Neuronal stem cell (in vitro differentiated cells): ENCODE data around the gene ECEL1.
A peak's percentile ranks its signal among the peaks of the same experiment; 100 is the strongest.

Experiments
- DNase-seq: peaks from one replicate; pipeline ENCODE4 v3.0.0-alpha.2; 2013; ENCODE audit warnings: low spot score
- H2AFZ ChIP-seq: one replicate; pipeline ENCODE4 v1.6.1; 2013; ENCODE audit warnings: mild to moderate bottlenecking, low read length, inconsistent platforms
- H2AK5ac ChIP-seq: 2 replicates; pipeline ENCODE4 v1.6.1; 2013; ENCODE audit warnings: low read depth, mild to moderate bottlenecking, inconsistent platforms, low read length, moderate library complexity, mixed read lengths
- H2BK120ac ChIP-seq: 2 replicates; pipeline ENCODE4 v1.6.1; 2013; ENCODE audit warnings: low read depth, mild to moderate bottlenecking, inconsistent platforms, low read length, moderate library complexity, mixed read lengths
- H2BK12ac ChIP-seq: one replicate; pipeline ENCODE4 v1.6.1; 2013; ENCODE audit warnings: low read length, inconsistent platforms
- H2BK15ac ChIP-seq: 2 replicates; pipeline ENCODE4 v1.6.1; 2013; ENCODE audit warnings: mild to moderate bottlenecking, low read length, inconsistent platforms, mixed read lengths
- H2BK5ac ChIP-seq: one replicate; pipeline ENCODE4 v1.6.1; 2013; ENCODE audit warnings: inconsistent platforms, mild to moderate bottlenecking, low read length, moderate library complexity
- H3K14ac ChIP-seq: one replicate; pipeline ENCODE4 v1.6.1; 2013; ENCODE audit warnings: low read length, inconsistent platforms
- H3K18ac ChIP-seq: 2 replicates; pipeline ENCODE4 v1.6.1; 2013; ENCODE audit warnings: low read length, inconsistent platforms
- H3K23ac ChIP-seq: 2 replicates; pipeline ENCODE4 v1.6.1; 2013; ENCODE audit warnings: low read depth, mild to moderate bottlenecking, mixed read lengths, low read length, inconsistent platforms; ENCODE audit not compliant: poor library complexity
- H3K27ac ChIP-seq: replicated peaks from 3 replicates; pipeline ENCODE4 v1.5.1; 2013; ENCODE audit warnings: low read length, inconsistent platforms
- H3K27me3 ChIP-seq, 3 experiments: 2 replicates each; pipeline ENCODE4 v1.6.1; 2013; ENCODE audit warnings: low read length in 3 of 3, mild to moderate bottlenecking in 2 of 3, inconsistent platforms in 1 of 3, low read depth in 1 of 3, mixed read lengths in 1 of 3, moderate library complexity in 1 of 3; ENCODE audit not compliant: control insufficient read depth in 3 of 3, insufficient read depth in 3 of 3
- H3K36me3 ChIP-seq, 2 donors: replicated peaks in 1 of 2; 2 replicates each; pipeline ENCODE4 v1.6.1; 2013; ENCODE audit warnings: low read length in 2 of 2; ENCODE audit not compliant: control insufficient read depth in 2 of 2, insufficient read depth in 2 of 2
- H3K4ac ChIP-seq: 2 replicates; pipeline ENCODE4 v1.6.1; 2013; ENCODE audit warnings: inconsistent platforms, mild to moderate bottlenecking, low read length, moderate library complexity
- H3K4me1 ChIP-seq, 2 donors: 1 replicate in 1 of 2; 2 replicates in 1 of 2; pipeline ENCODE4 v1.6.1; 2013; ENCODE audit warnings: low read length in 2 of 2, low read depth in 1 of 2; ENCODE audit not compliant: control insufficient read depth in 2 of 2, insufficient read depth in 1 of 2
- H3K4me2 ChIP-seq: one replicate; pipeline ENCODE4 v1.6.1; 2013; ENCODE audit warnings: mild to moderate bottlenecking, low read length, inconsistent platforms; ENCODE audit not compliant: insufficient read depth, poor library complexity, severe bottlenecking
- H3K4me3 ChIP-seq, 2 donors: 2 replicates each; pipeline ENCODE4 v1.5.1; 2013; ENCODE audit warnings: low read length in 2 of 2, mild to moderate bottlenecking in 2 of 2, inconsistent platforms in 1 of 2, moderate library complexity in 1 of 2
- H3K79me1 ChIP-seq: one replicate; pipeline ENCODE4 v1.6.1; 2013; ENCODE audit warnings: low read depth, mild to moderate bottlenecking, inconsistent platforms, low read length, moderate library complexity
- H3K9ac ChIP-seq: one replicate; pipeline ENCODE4 v1.6.1; 2013; ENCODE audit warnings: mild to moderate bottlenecking, low read depth, low read length, inconsistent platforms; ENCODE audit not compliant: poor library complexity
- H3K9me3 ChIP-seq, 2 donors: replicated peaks in 1 of 2; 2 replicates each; pipeline versions ENCODE3 to v1.6.1; 2013; ENCODE audit warnings: low read length in 2 of 2, mild to moderate bottlenecking in 2 of 2, inconsistent platforms in 1 of 2, low read depth in 1 of 2, mixed read lengths in 1 of 2, moderate library complexity in 1 of 2; ENCODE audit not compliant: control insufficient read depth in 2 of 2, insufficient read depth in 1 of 2
- H4K8ac ChIP-seq: one replicate; pipeline ENCODE4 v1.6.1; 2013; ENCODE audit warnings: low read depth, mild to moderate bottlenecking, inconsistent platforms, low read length, moderate library complexity
- H4K91ac ChIP-seq: one replicate; pipeline ENCODE4 v1.6.1; 2013; ENCODE audit warnings: low read length, low read depth, mild to moderate bottlenecking, inconsistent platforms; ENCODE audit not compliant: poor library complexity
- WGBS, 2 donors: extraction: QIAGEN DNeasy Blood & Tissue Kit; methylation state at CpG; one replicate each; pipeline ENCODE4 v1.1.7; 2013; ENCODE audit warnings: missing lambda C conversion rate in 2 of 2, mixed read lengths in 1 of 2; ENCODE audit not compliant: insufficient read length in 2 of 2, insufficient replicate concordance in 1 of 2; ENCODE audit errors: extremely low coverage in 2 of 2; 5-methylcytosine and 5-hydroxymethylcytosine counted together

The ECEL1 gene

GRCh38 chr2:232478571-232479340 lies 8.9 kb downstream of the ECEL1 start:
- Histone ChIP-seq H2AK5ac (peak overlapping the region; percentile 73), H3K79me1 (peaks cover 1% of the 10 kb centered on the region), H2BK15ac (no peak overlapping the region), H3K18ac (peak overlapping the region; percentile 71), H3K9me3 (no peaks in the 10 kb centered on the region), H3K4me1 (no peaks in the 10 kb centered on the region), H2AFZ (no peak overlapping the region), H3K4me2 (no peak overlapping the region), H3K23ac (peak overlapping the region; percentile 77), H3K27me3 (peaks cover 0 to 67% (median under 1%) of the 10 kb centered on the region in 3 experiments), H2BK5ac (no peak overlapping the region), H3K4me3 (no peak overlapping the region), H4K8ac (no peak overlapping the region), H3K36me3 (no peaks in the 10 kb centered on the region), H3K14ac (no peak overlapping the region), H2BK120ac (peak overlapping the region; percentile 78), H3K9ac (no peak overlapping the region), H3K4ac (no peak overlapping the region), H3K27ac (no peak overlapping the region), H2BK12ac (no peak overlapping the region), H4K91ac (peak overlapping the region; percentile 43)
- WGBS, 2 donors, result no CpG with 5 or more reads among the region's 19 CpGs
- DNase-seq, result no peak

GRCh38 chr2:232477751-232478510 lies 9.7 kb downstream of the ECEL1 start:
- no peaks in the 10 kb centered on the region for H3K9me3 ChIP-seq
- no peak for DNase-seq
- no peak overlapping the region for H3K4ac ChIP-seq
- H3K18ac ChIP-seq, result no peak overlapping the region
- no peak overlapping the region for H3K4me2 ChIP-seq
- peak overlapping the region; percentile 60 for H2AK5ac ChIP-seq
- no CpG with 5 or more reads among the region's 13 CpGs for WGBS, 2 donors
- H3K27me3 ChIP-seq, result peaks cover 0 to 67% (median 0%) of the 10 kb centered on the region in 3 experiments
- no peaks in the 10 kb centered on the region for H3K4me1 ChIP-seq
- H4K8ac ChIP-seq, result no peak overlapping the region
- H3K14ac ChIP-seq, result peak overlapping the region; percentile 25
- H2BK15ac ChIP-seq, result no peak overlapping the region
- no peak overlapping the region for H2BK120ac ChIP-seq
- H2BK5ac ChIP-seq, result no peak overlapping the region
- H3K4me3 ChIP-seq, result no peak overlapping the region
- no peak overlapping the region for H3K27ac ChIP-seq
- no peak overlapping the region for H2BK12ac ChIP-seq
- no peak overlapping the region for H4K91ac ChIP-seq
- H3K23ac ChIP-seq, result no peak overlapping the region
- peaks cover 1% of the 10 kb centered on the region for H3K79me1 ChIP-seq
- no peak overlapping the region for H2AFZ ChIP-seq
- peak overlapping the region; percentile 53 for H3K9ac ChIP-seq
- no peaks in the 10 kb centered on the region for H3K36me3 ChIP-seq

- H2BK5ac ChIP-seq, result no peak overlapping the region
- H3K4ac ChIP-seq, result no peak overlapping the region
- no peak overlapping the region for H2BK120ac ChIP-seq
- H3K23ac ChIP-seq, result no peak overlapping the region
- H2AK5ac ChIP-seq, result peak overlapping the region; percentile 76
- H4K8ac ChIP-seq, result no peak overlapping the region
- H4K91ac ChIP-seq, result no peak overlapping the region
- H3K27me3 ChIP-seq, result peaks cover 0 to 65% (median 0%) of the 10 kb centered on the region in 3 experiments
- DNase-seq, result no peak
- H3K4me2 ChIP-seq, result no peak overlapping the region
- no peak overlapping the region for H2AFZ ChIP-seq
- no peak overlapping the region for H3K9ac ChIP-seq
- peaks cover 1% of the 10 kb centered on the region for H3K79me1 ChIP-seq
- peak overlapping the region; percentile 65 for H3K18ac ChIP-seq
- H3K27ac ChIP-seq, result no peak overlapping the region
- H3K36me3 ChIP-seq, result no peaks in the 10 kb centered on the region
- WGBS, 2 donors, result no CpG with 5 or more reads among the region's 7 CpGs
- H3K4me3 ChIP-seq, result no peak overlapping the region
- no peak overlapping the region for H3K14ac ChIP-seq
- H3K4me1 ChIP-seq, result no peaks in the 10 kb centered on the region
- H3K9me3 ChIP-seq, result no peaks in the 10 kb centered on the region
- H2BK15ac ChIP-seq, result no peak overlapping the region
- no peak overlapping the region for H2BK12ac ChIP-seq
These were observed 10.8 kb downstream of the ECEL1 start for GRCh38 chr2:232476791-232477190.

GRCh38 chr2:232476045-232476444 lies 11.6 kb downstream of the ECEL1 start:
- Histone ChIP-seq H3K4me1 (no peaks in the 10 kb centered on the region), H3K14ac (no peak overlapping the region), H3K27me3 (peaks cover 0 to 63% (median 0%) of the 10 kb centered on the region in 3 experiments), H2AK5ac (peak overlapping the region; percentile 23), H2AFZ (no peak overlapping the region), H3K79me1 (peaks cover 1% of the 10 kb centered on the region), H4K91ac (no peak overlapping the region), H3K23ac (no peak overlapping the region), H2BK15ac (no peak overlapping the region), H2BK12ac (no peak overlapping the region), H2BK5ac (no peak overlapping the region), H3K27ac (no peak overlapping the region), H3K4me2 (no peak overlapping the region), H2BK120ac (no peak overlapping the region), H3K4ac (no peak overlapping the region), H3K9ac (no peak overlapping the region), H3K18ac (peak overlapping the region; percentile 39), H4K8ac (no peak overlapping the region), H3K9me3 (no peaks in the 10 kb centered on the region), H3K4me3 (no peak overlapping the region), H3K36me3 (no peaks in the 10 kb centered on the region)
- WGBS, 2 donors, result no CpG with 5 or more reads among the region's 2 CpGs
- DNase-seq, result no peak
